Stimulated activated CD4-positive, alpha-beta T cell treated with anti-CD3 and anti-CD28 coated beads, Interleukin-2, amount 100 ng/mL, for 24 hours (primary cell): ENCODE measurements around the gene ICA1.
"Not testable (repeated sequence)": the region's sequence is repeated elsewhere in the genome, so short reads cannot be mapped to it uniquely, and the experiment has no call there.

Experiments
- DNase-seq, 2 donors: peaks; one replicate each; pipeline ENCODE4 v3.0.0-alpha.2; 2020

The ICA1 gene

DNA sequence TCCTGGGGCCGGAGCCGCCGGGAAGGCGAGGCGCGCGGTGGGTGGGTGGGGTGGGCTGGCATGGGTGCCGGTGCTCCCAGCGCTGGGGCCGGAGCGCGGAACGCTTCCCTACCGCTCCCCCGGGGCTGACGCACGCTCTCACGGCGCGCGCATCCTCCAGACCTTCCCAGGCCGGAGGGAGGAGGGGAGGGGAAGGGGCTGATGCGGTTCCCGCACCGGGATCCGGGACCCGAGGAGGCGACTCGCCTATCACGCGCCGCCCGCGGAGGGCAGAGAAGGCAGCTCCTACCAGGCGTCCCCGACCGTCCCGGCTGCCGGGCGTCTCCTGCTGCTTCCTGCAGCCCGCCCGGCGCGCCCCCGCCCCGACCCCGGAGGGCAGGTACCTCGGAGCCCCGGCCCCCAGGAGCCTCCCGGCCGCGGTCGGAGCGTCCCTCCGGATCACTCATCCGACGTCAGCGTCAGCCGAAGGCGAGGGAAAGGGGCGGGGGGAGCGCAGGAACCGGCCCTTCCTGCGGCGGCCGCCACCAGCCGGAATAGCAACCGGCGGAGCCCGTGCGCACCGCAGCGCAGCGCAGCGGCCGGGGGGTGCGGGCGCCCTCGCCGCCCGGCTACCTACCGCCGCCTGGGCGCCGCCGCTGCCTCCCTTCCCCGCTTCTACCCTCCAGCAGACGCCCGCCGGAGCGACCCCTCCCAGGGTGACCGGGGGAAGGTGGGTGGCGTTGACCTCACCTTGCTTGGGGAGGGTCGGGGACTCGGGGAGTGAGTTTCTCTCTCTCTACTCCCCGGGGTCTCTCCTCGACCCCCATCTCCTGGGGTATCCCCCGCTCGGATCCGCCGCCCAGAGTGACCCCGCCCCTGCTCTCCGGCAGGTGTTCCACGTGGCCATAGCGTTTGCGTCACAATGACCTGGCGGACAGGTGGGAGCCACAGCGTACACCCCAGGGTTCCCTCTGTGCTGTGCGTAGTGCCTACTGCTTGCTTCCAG, at the start of gene ICA1:
ICA1 (minus strand) TSS at position 457 of the 985 bp plus-strand sequence. CDS start 26,241 bp downstream, outside the sequence.
- peak in 1 of 2 donors; percentile 55 for DNase-seq

DNA sequence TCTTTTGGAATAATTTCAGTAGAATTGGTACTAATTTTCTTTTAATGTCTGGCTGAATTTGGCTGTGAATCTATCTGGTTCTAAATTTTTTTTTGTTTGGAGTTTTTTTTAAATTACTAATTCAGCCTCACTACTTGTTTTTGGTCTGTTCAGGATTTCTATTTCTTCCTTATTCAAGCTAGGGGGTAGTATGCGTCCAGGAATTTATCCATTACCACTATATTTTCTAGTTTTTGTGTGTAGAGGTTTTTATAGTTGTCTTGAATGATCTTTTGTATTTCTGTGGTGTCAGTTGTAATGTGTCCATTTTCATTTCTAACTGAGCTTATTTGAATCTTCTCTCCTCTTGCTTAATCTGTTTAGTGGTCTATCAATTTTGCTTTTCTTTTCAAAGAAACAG, 48.9 kb upstream of the ICA1 start:
- DNase-seq = no peak

DNA sequence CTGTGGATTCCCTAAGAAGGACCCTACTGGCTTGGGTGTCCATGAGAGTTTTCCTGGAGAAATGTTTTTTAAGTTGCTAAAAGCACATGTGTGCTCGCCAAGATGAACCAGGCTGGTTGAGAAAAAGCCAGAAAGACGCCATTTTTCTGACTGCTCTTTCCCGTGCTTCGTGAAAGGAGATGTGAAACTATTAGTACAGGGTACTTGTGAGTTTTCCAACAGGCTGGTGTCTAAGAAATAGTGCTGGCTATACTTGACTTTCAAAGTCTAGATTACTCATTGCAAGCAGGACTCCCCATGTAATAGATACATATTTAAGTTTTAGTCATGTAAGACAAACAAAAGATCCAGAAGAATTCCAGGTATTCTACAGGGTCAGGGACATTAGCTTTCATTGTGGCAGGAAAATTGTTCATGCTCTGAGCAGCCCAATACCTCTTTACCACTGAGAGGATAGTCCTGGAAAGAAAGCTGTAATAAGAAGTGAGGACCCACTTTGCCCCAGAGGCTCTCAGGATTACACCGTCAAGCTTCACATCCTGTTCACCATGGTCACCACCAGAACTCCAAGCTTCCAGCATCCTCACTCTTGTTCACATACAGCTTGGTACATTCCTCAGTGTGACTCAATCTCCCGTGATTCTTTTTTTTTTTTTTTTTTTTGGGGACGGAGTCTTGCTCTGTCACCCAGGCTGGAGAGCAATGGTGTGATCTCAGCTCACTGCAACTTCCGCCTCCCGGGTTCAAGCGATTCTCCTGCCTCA, 43.8 kb upstream of the ICA1 start:
- DNase-seq = no peak

DNA sequence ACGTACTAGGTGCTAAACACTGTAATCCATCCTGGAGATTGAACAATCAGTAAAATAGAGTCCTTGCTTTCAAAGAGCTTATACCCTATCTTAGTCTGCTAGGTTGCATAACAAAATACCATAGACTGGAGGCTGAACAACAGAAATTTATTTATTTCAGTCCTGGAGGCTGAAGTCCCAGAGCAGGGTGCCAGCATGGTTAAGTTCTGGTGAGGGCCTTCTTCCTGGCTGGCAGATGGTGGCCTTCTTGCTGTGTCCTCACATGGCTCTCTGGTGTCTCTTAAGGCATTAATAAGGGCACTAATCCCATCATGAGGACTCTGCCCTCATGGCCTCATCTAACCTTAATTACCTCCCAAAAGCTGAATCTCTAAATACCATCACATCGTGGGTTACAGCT, 43.1 kb upstream of the ICA1 start:
- DNase-seq = no peak

GRCh38 chr7:8303904-8304528, 42.0 kb upstream of the ICA1 start:
- DNase-seq = no peak

DNA sequence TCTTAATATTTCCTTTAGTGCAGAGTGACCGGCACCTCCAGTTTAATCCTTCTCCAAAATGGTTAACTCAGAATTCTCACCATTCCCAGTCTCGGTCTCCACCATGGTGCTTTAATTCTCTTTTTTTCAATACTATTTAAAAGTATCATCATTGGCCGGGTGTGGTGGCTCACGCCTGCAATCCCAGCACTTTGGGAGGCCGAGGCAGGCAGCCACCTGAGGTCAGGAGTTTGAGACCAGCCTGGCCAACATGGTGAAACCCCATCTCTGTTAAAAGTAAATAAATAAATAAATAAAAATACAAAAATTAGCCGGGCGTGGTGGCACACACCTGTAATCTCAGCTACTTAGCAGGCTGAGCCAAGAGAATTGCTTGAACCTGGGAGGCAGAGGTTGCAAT, 35.1 kb upstream of the ICA1 start:
- not testable (repeated sequence) for DNase-seq

DNA sequence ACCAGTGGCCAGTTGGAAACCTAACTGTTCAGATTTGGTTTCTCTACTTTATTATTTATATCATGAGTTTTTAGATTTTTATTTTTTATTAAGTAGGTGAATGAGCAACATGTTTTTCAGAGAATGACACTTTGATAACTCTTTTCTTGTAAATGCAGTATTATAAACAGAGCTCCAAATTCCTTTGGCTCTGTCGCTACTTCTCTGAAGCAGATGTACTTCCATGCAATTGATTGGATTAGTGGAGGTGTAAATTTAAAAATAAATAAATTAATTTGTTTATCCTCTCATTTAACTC, 34.3 kb upstream of the ICA1 start:
- no peak for DNase-seq

GRCh38 chr7:8295638-8296361, 33.8 kb upstream of the ICA1 start:
- DNase-seq = peak; percentile 3 to 26

- DNase-seq = no peak
Measured at GRCh38 chr7:8291397-8292141, 29.6 kb upstream of the ICA1 start.

DNA sequence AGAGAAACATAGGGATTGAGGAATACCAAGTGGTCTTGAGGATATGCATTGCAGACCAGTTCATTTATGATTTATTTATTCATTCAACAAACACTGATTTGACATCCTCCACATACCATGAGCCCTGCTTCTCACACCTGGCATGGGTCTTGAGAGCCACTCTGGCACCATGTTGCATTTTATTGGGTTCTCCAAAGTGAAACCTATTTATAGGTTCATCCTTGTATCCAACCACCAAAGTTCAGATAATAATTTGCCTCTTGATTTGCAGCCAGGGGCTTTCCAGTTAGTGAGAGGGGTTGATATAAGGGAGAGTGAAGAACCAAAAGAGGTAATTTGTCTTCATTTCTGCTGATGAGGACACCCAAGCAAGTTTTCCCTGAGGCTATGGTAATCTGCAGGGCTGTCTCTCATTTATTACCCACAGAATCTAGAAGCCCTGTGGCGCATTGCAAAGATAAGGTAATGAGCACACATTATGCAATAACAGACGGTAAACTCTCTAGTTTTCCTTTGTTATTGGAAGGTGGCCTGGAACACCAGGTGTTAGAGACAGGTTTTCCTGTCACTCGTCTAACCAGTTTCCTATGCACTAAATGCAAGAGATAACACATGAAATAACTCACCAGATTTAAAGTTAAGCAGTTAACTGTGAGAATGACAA, 28.8 kb upstream of the ICA1 start:
- no peak for DNase-seq

- no peak for DNase-seq
Measured at GRCh38 chr7:8286118-8286517, 24.2 kb upstream of the ICA1 start.

DNA sequence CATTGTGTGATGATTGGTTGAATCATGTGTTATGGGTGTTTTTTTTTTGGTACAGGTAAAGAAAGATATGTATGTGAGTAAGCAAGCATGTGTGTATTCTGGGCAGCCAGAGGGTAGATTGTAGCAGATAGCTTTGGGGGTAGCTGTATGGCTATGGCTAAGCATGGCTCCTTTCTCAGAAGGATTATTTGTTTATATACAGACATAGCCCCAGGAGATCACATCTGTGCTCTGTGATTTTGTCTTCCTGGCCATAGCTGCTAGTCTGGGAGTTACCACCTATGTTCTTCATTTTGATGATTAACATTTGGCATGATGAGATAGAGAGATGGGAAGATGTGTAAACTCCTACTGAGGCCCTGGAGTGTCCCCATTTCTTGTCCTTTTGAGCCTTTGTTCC, 23.2 kb upstream of the ICA1 start:
- DNase-seq = no peak

DNA sequence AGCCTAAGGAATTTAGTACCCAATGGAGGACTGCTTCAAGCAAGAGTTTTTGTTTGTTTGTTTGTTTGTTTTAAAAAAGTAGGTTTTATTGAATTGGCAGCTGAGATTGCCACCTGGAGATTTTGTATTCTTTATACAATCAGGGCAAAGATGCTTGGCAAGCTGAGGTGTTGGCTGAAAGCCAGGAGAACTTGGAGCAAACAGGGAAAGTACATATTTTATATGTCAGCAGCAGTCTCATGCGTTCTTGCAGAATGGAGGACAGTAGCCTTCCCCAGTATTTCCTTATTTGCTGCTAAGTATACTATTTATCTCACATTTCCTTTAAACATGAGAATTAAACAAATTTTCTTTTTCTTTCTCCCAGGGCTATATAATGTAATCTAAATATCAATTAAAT, 22.6 kb upstream of the ICA1 start:
- no peak for DNase-seq

- no peak for DNase-seq
Measured at GRCh38 chr7:8283968-8284367, 22.0 kb upstream of the ICA1 start.

DNA sequence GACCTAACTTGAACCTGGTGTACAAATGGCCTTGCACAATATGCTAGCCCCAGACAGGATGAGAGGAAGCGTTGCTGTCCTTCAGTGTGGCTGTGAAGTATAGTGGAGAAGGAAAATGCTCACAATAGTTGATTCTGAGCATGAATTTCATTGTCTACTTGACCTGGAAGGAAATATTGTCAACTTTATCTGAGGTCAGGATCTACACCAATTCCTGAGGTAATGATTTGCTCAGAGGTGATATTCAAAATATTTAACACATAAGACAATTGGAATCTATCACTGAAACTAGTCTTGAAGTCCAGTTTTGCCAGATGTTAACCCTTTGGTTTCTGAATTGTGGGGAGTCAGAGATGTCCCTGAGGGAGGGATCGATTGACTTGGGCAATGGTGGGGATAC, 20.9 kb upstream of the ICA1 start:
- no peak for DNase-seq

- DNase-seq = no peak
Measured at GRCh38 chr7:8282162-8282561, 20.2 kb upstream of the ICA1 start.

- DNase-seq = no peak
Measured at GRCh38 chr7:8278183-8278582, 16.2 kb upstream of the ICA1 start.

GRCh38 chr7:8277394-8277982, 15.5 kb upstream of the ICA1 start:
- no peak for DNase-seq

GRCh38 chr7:8274589-8274988, 12.6 kb upstream of the ICA1 start:
- DNase-seq = no peak

DNA sequence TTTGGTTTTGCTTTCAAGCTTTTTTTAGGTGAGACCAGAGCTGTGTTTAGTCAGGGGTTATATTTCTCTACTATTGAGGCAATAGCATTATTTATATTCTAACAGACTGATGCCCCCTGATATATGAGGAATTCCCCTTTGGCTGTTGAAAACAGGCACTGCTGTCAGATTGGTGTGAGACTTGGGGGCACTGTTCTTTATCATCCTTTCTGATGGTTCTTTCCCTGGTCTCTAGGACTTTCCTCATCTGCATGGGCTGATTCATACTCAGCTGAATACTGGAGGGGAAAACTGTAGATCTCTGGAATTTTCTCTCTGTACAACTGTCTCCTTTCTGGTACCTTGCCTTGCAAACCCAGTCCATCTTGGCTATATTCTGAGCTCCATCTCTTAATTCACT, 10.0 kb upstream of the ICA1 start:
- DNase-seq = no peak

DNA sequence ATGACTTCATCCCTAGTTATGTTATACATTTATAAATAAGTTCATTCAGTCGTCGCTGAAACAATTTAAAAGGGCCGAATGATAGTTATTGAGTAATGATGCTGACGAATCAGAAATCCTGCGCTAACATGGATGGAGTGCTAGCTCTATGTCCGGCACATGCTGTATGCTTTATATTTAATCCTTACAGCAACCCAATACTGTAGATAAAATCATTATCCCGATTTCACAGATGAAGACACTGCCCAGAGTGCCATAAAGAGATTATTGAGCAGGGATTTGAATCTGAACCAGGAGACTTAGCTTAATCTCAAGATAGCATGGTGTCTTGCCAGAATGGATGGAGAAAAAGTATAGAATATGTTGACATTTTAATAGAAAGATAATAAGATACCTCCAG, 1.1 kb upstream of the ICA1 start:
- DNase-seq = no peak
